Dedifferentiated amniotic fluid mesenchymal stem cell (primary cell): ENCODE measurements around the gene MAP4K1.
"Not testable (repeated sequence)": the region's sequence is repeated elsewhere in the genome, so short reads cannot be mapped to it uniquely, and the experiment has no call there.

Experiments
- DNase-seq: peaks from one replicate; pipeline ENCODE4 v3.0.0-alpha.2; 2016; ENCODE audit errors: extremely low spot score

The MAP4K1 gene

GRCh38 chr19:38650911-38651584 is 33.3 kb upstream of the MAP4K1 start:
- no peak for DNase-seq

- no peak for DNase-seq
Observed at GRCh38 chr19:38650172-38650775, 32.5 kb upstream of the MAP4K1 start.

- DNase-seq = no peak
Observed at GRCh38 chr19:38649305-38650171, 31.8 kb upstream of the MAP4K1 start.

- no peak for DNase-seq
Observed at GRCh38 chr19:38648769-38649304, 31.1 kb upstream of the MAP4K1 start.

GRCh38 chr19:38647966-38648768 is 30.4 kb upstream of the MAP4K1 start:
- DNase-seq = no peak

GRCh38 chr19:38647368-38647965 is 29.7 kb upstream of the MAP4K1 start, which contains the start of gene ACTN4:
ACTN4 (plus strand) TSS chr19:38647649; CDS start chr19:38647746, 97 bp downstream.
- peak; percentile 92 for DNase-seq

GRCh38 chr19:38644719-38645118 is 27.0 kb upstream of the MAP4K1 start:
- DNase-seq = no peak

- no peak for DNase-seq
Observed at GRCh38 chr19:38642176-38642575, 24.4 kb upstream of the MAP4K1 start.

- no peak for DNase-seq
Observed at GRCh38 chr19:38640368-38640767, 22.6 kb upstream of the MAP4K1 start.

- no peak for DNase-seq
Observed at GRCh38 chr19:38639679-38640078, 21.9 kb upstream of the MAP4K1 start.

- DNase-seq = no peak
Observed at GRCh38 chr19:38638461-38638860, 20.7 kb upstream of the MAP4K1 start.

- no peak for DNase-seq
Observed at GRCh38 chr19:38635483-38636399, 18.0 kb upstream of the MAP4K1 start.

GRCh38 chr19:38634757-38635482 is 17.2 kb upstream of the MAP4K1 start:
- peak; percentile 57 for DNase-seq

GRCh38 chr19:38632476-38633213 is 14.9 kb upstream of the MAP4K1 start:
- no peak for DNase-seq

GRCh38 chr19:38631811-38632475 is 14.2 kb upstream of the MAP4K1 start:
- DNase-seq = not testable (repeated sequence)

GRCh38 chr19:38631301-38631700 is 13.5 kb upstream of the MAP4K1 start:
- DNase-seq = not testable (repeated sequence)

GRCh38 chr19:38629568-38629967 is 11.8 kb upstream of the MAP4K1 start:
- no peak for DNase-seq

GRCh38 chr19:38626401-38626800 is 8.6 kb upstream of the MAP4K1 start:
- no peak for DNase-seq
